Measurements from ENCODE around the gene RHAG.

DNA sequence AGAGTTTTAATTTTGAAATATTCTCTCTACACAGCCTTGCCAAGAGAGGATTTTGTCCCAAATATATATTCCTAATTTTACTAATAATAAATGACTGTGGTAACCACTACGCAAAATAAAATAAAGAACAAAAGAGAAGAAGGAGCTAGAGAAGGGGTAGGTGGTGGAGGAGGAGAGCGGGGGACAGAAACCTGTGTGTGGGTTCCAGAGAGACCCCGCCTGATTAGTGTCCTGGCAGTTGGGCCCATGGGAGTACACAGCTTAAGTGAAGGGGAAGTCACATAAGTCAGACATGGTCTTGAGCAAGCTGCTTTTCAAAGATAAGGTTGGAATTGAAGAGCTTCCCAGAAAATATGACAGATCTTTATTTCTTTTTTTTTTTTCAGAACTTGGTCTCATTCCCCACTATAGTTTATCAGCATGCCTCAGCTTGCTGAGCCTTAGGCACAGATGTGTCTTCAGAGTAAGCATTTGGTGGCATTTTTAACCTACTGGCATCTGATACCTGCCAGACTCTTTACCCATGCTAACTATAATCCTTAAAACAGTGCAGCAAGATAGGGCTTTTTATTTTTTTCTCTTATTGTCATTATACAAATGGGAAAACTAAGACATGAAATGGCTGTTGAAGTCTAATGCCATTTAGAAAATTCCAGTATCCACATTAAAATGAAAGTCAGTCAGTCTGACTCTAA, 9.6 kb upstream of the RHAG start:
- TF ChIP-seq, protein P1, sequence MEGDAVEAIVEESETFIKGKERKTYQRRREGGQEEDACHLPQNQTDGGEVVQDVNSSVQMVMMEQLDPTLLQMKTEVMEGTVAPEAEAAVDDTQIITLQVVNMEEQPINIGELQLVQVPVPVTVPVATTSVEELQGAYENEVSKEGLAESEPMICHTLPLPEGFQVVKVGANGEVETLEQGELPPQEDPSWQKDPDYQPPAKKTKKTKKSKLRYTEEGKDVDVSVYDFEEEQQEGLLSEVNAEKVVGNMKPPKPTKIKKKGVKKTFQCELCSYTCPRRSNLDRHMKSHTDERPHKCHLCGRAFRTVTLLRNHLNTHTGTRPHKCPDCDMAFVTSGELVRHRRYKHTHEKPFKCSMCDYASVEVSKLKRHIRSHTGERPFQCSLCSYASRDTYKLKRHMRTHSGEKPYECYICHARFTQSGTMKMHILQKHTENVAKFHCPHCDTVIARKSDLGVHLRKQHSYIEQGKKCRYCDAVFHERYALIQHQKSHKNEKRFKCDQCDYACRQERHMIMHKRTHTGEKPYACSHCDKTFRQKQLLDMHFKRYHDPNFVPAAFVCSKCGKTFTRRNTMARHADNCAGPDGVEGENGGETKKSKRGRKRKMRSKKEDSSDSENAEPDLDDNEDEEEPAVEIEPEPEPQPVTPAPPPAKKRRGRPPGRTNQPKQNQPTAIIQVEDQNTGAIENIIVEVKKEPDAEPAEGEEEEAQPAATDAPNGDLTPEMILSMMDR (IDR thresholded peaks at IDR 0.05; ENCODE audit: insufficient read depth, low read depth, low read length): no peak
- no peak for TF ChIP-seq EZH2 (IDR thresholded peaks at IDR 0.05; ENCODE audit: insufficient read depth, low read length)
